ENCODE results near the gene RFX4.

The RFX4 gene

GRCh38 chr12:106719879-106720278 is 137.1 kb downstream of the RFX4 start:
- no peak overlapping the region for H3K4me3 ChIP-seq (IDR thresholded peaks at IDR 0.05; ENCODE audit: insufficient read depth, low read depth, low read length)
- no peak overlapping the region for H2AFZ ChIP-seq (ENCODE audit: low read depth)
- no peaks in the 10 kb centered on the region for H3K27me3 ChIP-seq (ENCODE audit: insufficient read depth, low read depth)
- no peaks in the 10 kb centered on the region for H3K4me1 ChIP-seq (ENCODE audit: low read depth, poor library complexity, severe bottlenecking)
- TF ChIP-seq, protein P1, sequence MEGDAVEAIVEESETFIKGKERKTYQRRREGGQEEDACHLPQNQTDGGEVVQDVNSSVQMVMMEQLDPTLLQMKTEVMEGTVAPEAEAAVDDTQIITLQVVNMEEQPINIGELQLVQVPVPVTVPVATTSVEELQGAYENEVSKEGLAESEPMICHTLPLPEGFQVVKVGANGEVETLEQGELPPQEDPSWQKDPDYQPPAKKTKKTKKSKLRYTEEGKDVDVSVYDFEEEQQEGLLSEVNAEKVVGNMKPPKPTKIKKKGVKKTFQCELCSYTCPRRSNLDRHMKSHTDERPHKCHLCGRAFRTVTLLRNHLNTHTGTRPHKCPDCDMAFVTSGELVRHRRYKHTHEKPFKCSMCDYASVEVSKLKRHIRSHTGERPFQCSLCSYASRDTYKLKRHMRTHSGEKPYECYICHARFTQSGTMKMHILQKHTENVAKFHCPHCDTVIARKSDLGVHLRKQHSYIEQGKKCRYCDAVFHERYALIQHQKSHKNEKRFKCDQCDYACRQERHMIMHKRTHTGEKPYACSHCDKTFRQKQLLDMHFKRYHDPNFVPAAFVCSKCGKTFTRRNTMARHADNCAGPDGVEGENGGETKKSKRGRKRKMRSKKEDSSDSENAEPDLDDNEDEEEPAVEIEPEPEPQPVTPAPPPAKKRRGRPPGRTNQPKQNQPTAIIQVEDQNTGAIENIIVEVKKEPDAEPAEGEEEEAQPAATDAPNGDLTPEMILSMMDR (conservative IDR thresholded peaks at IDR 0.05; ENCODE audit: low read depth, low read length) = no peak
- no peak overlapping the region for H3K9ac ChIP-seq
- no peak overlapping the region for H3K4me2 ChIP-seq
- H3K36me3 ChIP-seq (ENCODE audit: insufficient read depth) = no peaks in the 10 kb centered on the region
- H3K79me2 ChIP-seq (ENCODE audit: insufficient read depth, low read depth) = no peaks in the 10 kb centered on the region
- H3K27ac ChIP-seq = no peak overlapping the region
- H4K20me1 ChIP-seq (ENCODE audit: insufficient read depth) = no peaks in the 10 kb centered on the region

DNA sequence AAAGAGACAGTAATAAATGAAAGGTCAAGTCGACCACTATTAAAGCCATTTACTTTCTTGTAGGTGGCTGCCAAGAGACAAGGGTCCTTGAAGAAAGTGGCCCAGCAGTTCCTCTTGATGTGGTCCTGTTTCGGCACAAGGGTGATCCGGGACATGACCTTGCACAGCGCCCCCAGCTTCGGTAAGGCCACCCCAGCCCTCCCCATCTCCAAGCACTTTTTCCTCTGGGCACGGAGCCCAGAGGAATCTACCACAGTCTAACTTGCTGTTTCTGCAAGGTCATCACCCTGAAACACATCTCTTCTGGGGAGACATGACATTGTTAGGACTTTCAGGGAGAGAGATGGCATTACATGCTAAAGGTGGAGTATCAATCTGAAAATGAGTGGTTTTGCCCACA is 137.9 kb downstream of the RFX4 start:
- TF ChIP-seq, protein P1 (conservative IDR thresholded peaks at IDR 0.05; ENCODE audit: low read depth, low read length) = no peak
- H3K4me1 ChIP-seq (ENCODE audit: low read depth, poor library complexity, severe bottlenecking) = no peaks in the 10 kb centered on the region
- no peak overlapping the region for H3K27ac ChIP-seq
- no peak overlapping the region for H3K4me2 ChIP-seq
- no peak overlapping the region for H3K4me3 ChIP-seq (IDR thresholded peaks at IDR 0.05; ENCODE audit: insufficient read depth, low read depth, low read length)
- H3K9ac ChIP-seq = no peak overlapping the region
- H3K36me3 ChIP-seq (ENCODE audit: insufficient read depth) = no peaks in the 10 kb centered on the region
- no peaks in the 10 kb centered on the region for H4K20me1 ChIP-seq (ENCODE audit: insufficient read depth)
- H2AFZ ChIP-seq (ENCODE audit: low read depth) = no peak overlapping the region
- no peaks in the 10 kb centered on the region for H3K27me3 ChIP-seq (ENCODE audit: insufficient read depth, low read depth)
- no peaks in the 10 kb centered on the region for H3K79me2 ChIP-seq (ENCODE audit: insufficient read depth, low read depth)

GRCh38 chr12:106721915-106722314 is 139.1 kb downstream of the RFX4 start:
- no peaks in the 10 kb centered on the region for H3K27me3 ChIP-seq (ENCODE audit: insufficient read depth, low read depth)
- no peak overlapping the region for H3K4me3 ChIP-seq (IDR thresholded peaks at IDR 0.05; ENCODE audit: insufficient read depth, low read depth, low read length)

GRCh38 chr12:106722837-106723236 is 140.0 kb downstream of the RFX4 start:
- no peaks in the 10 kb centered on the region for H3K79me2 ChIP-seq (ENCODE audit: insufficient read depth, low read depth)
- H3K4me2 ChIP-seq = no peak overlapping the region
- no peak overlapping the region for H2AFZ ChIP-seq (ENCODE audit: low read depth)
- no peak overlapping the region for H3K9ac ChIP-seq
- TF ChIP-seq, protein P1 (conservative IDR thresholded peaks at IDR 0.05; ENCODE audit: low read depth, low read length) = no peak
- no peak overlapping the region for H3K4me3 ChIP-seq (IDR thresholded peaks at IDR 0.05; ENCODE audit: insufficient read depth, low read depth, low read length)
- H3K27me3 ChIP-seq (ENCODE audit: insufficient read depth, low read depth) = no peaks in the 10 kb centered on the region
- H4K20me1 ChIP-seq (ENCODE audit: insufficient read depth) = no peaks in the 10 kb centered on the region
- H3K4me1 ChIP-seq (ENCODE audit: low read depth, poor library complexity, severe bottlenecking) = no peaks in the 10 kb centered on the region
- H3K36me3 ChIP-seq (ENCODE audit: insufficient read depth) = no peaks in the 10 kb centered on the region
- no peak overlapping the region for H3K27ac ChIP-seq

More at GRCh38 chr12:106721915-106722314, 139.1 kb downstream of the RFX4 start:
- Histone ChIP-seq H4K20me1 (ENCODE audit: insufficient read depth) (no peaks in the 10 kb centered on the region), H2AFZ (ENCODE audit: low read depth) (no peak overlapping the region), H3K79me2 (ENCODE audit: insufficient read depth, low read depth) (no peaks in the 10 kb centered on the region), H3K4me2 (no peak overlapping the region), H3K4me1 (ENCODE audit: low read depth, poor library complexity, severe bottlenecking) (no peaks in the 10 kb centered on the region), H3K36me3 (ENCODE audit: insufficient read depth) (no peaks in the 10 kb centered on the region), H3K27ac (no peak overlapping the region), H3K9ac (no peak overlapping the region)
- TF ChIP-seq, protein P1 (conservative IDR thresholded peaks at IDR 0.05; ENCODE audit: low read depth, low read length) = no peak

Measured in KMS-11 (cell line).